Measurements from ENCODE around the gene PCNX2.

PCNX2 gene

GRCh38 chr1:233065685-233066084 lies 229.8 kb downstream of the PCNX2 start:
- DNase-seq (ENCODE audit: low read depth, low spot score): no peak

- DNase-seq (ENCODE audit: low read depth, low spot score): no peak
Measured at GRCh38 chr1:233064988-233065387, 230.5 kb downstream of the PCNX2 start.

DNA sequence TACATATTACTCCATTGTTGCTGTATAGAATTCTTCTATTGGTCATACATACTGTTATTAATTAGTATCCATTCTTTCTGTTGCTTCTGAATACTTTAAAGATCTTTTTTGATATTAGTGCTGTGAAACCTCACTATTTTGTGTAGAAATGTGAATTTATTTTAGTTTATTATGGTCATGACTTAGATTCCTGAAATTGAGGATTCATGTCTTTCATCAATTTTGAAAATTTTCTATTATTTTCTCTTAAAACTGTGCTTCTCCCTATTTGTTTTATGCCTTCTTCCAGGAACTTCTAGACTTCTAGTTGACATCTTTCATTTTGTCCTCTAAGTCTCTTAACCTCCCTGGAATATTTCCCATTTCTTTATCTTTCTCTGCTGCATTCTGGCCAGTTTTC lies 232.1 kb downstream of the PCNX2 start:
- no peak for DNase-seq (ENCODE audit: low read depth, low spot score)

GRCh38 chr1:233061265-233061664 lies 234.3 kb downstream of the PCNX2 start:
- DNase-seq (ENCODE audit: low read depth, low spot score): no peak

DNA sequence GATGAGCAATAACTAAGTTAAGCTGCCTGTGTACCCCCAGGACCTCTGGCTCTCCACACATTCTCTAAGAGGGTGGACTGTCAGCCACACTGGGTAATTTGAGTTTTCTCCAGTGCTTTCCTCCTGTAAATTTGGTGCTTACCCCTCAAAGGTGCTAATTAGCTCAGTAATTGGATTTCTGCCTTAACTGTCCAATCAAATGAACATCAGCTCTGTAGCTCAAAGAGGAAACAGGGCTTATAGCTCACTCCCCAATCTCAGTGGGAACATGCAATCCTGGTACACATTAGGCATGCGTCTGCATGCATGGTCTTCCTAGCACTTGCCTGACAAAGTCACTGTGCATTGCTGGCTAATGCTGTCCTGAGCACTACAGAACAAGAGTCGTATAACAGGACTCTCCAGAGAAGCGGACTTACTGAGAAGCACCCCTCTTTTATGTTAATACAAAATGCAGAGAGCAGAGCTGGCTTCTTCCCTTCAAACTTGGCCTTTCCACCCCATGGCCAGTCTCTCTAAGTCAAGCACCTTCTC lies 235.0 kb downstream of the PCNX2 start:
- no peak for DNase-seq (ENCODE audit: low read depth, low spot score)

DNA sequence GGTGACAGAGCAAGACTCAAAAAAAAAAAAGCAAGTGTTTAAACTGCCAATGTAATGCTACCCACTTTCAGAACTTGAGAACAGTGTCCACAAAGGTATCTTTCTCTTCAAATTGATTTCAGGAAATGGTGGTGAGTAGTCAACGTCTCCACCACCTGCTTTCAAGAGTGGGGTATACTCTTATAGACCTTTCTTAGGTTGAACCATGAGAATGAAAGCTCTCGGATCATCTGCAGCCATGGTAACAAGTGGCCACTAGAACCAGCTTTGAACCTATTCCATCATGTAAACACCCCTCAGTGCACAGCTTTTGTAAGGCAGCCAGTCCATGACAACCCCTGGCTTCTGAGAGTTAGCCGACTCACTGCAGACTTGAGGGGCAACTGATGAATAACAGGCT lies 237.7 kb downstream of the PCNX2 start:
- DNase-seq (ENCODE audit: low read depth, low spot score): no peak

DNA sequence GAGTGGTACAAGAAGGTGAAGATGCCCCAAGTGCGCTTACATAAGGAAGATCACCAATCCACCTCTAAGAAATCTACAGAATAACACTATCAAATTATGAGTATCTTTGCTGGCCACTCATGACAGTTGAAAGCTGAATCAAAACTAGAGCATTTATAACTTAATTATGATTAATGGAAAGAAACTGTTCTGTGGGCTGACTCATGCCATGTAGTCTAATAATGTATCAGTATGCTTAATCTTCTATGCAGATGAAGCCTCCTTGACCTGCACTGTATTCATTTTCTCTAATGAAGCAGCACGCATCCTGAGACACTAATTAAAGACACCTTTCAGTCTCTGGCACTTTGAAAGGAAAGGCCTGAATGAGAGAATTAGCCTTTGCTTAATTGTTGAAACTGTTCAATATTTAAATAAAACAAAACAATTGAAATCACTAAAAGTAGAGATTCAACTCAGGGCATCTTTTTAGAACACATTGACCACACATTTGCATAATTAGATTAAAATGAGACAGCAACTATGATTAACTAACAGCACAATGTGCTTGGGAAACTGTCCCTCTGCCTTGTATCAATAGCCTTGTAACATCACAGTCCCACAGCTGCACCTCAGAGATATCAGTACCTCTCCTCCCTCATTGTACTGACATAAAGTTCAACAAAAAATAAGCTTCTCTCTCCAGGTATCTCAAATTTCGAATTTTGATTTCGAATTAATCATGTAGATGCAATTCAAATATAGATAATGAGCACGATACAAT lies 239.5 kb downstream of the PCNX2 start:
- no peak for DNase-seq (ENCODE audit: low read depth, low spot score)

DNA sequence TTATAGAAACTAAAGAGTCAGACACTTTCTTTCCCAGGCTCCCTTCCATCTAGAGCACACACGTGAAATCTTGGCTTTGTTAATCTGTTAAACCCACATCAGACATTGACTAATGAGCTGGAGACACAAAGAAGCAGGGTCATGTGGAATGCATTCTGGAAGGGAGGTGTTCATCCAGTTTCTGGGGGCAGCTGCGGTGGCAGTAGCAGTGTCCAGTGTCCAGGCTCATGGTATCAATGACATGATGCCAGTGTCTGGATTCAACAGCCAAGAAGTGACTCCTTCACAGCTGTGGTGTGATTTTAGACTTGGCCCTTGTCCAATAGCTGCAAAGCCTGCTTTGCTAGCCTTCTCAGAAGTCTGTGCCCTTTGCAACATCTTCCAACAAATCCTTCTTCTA lies 249.9 kb downstream of the PCNX2 start:
- DNase-seq (ENCODE audit: low read depth, low spot score): no peak

DNA sequence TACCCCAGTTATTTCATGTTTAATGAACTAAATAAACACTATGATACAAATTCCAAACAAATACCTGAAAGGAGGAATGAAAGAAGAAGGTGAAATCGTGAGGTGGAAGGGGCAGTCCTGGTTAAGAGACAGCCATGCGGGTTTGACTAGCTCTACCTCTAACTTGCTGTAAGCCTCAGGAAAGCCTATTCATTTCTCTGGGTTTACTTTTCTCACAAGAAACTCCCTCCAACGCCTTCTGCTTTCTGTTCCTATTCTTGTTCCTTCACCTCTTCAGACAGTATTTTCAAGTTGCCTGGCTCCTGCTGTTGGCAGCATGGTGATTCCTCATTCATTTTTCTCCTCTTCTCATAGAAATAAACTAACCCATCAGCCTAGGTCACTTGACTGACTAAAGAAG lies 252.7 kb downstream of the PCNX2 start:
- no peak for DNase-seq (ENCODE audit: low read depth, low spot score)

DNA sequence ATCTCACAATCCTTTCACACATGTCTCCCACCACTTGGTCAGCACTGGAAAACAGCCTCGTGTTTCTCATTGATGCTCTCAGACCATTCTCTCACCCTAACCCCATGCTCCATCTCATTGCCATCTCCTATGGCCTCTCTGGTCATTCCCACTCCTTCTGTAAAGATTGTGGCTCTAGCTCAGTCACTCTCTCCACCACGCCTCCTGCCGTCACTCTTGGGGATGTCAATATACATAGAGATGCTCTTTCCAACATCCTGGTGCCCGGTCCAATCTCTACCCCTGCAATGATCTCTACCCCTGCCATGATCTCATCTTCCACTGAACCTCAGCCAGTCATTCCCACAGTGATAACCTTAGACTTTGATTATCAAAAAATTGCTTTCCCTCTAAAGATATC lies 255.0 kb downstream of the PCNX2 start:
- no peak for DNase-seq (ENCODE audit: low read depth, low spot score)

DNA sequence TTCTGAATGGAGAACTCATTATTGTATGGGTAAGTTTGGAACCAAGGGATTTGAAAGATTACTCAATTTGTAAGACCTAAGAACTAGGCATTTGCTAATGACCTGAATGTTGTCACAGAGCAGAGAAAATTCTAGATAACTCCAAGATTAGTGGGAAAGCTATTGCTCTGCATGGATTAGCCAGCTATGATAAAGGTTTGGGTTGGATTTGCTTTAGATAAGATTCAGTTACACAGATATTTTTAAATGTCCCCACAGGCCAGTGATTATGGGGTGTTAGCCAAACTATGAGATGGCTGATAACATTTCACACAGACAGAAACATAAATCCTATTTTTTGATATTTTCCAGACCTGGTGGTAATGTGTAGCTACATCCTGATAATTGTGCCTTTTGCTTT lies 256.9 kb downstream of the PCNX2 start:
- no peak for DNase-seq (ENCODE audit: low read depth, low spot score)

DNA sequence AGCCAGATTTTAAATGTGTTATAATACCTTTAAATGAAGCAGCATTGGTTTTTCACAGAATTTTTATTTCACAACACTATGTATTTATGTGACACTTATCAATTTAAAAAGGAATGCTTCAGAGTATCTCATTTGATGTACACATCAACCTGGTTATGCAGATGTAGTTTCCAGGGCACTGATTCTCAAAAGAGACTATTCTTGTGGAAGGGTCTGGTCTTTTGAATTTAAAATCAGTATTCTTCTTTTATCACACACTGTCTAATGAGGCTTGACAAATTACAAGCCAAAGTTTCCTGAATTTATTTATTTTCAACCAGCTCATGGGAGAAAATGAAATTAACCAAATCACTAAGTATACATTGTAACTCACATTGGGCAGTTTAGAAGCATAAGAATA lies 257.7 kb downstream of the PCNX2 start:
- DNase-seq (ENCODE audit: low read depth, low spot score): no peak

DNA sequence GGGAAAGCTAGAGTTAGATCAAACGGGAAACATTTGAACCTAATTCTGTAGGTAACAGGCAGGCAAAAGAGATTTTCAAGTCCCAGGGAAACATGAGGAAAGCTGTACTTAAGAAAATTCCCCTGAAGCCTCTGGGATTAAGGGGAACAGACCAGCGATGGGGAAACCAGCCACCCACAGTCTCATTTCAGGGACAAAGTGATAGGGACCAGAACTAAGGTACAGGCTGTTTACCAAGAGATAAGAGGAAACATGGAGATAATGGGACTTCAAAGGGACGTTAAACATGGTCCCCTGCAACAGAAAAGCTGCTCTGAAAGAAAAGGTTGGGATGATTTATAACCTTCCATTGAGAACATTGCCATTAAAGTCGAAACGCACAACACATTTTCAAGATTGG lies 260.7 kb downstream of the PCNX2 start:
- no peak for DNase-seq (ENCODE audit: low read depth, low spot score)

DNA sequence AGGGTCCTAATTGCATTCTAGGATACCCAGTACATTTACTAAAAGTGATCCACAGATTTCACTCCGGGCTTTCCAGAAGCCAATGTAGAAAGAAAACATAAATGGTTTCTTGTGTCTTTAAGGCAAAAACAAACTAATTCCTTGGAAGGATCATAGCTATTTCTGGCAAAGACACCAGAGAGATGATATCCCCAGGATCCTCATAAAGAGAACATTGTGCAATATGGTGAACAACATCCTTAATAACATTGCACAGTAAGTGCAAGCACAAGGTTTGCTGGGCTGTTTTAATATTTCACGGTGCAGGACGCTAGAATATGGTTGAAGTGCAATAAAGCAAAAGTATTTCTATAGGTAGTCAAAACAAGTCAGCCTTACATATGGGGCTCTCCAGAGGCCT lies 262.2 kb downstream of the PCNX2 start:
- no peak for DNase-seq (ENCODE audit: low read depth, low spot score)

GRCh38 chr1:233032916-233033315 lies 262.6 kb downstream of the PCNX2 start:
- no peak for DNase-seq (ENCODE audit: low read depth, low spot score)

DNA sequence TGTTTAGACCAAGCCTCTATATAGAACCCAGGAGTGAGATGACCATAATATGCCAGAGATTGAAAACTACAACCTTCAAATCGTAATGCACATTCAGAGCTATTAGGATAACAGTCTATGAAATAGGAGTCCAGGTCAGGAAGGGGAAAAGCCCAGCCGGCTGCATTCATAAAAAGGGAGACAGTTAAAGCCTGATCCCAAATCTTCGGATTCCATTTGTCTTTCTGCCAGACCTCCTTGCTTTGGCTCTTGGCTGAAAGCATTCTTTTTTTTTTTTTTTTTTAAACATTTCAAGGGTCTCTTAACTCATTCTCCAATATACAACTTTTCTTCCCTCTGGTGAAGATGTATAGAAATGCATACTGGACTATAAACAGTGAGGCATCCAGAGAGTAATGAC lies 264.0 kb downstream of the PCNX2 start:
- DNase-seq (ENCODE audit: low read depth, low spot score): no peak

- DNase-seq (ENCODE audit: low read depth, low spot score): no peak
Measured at GRCh38 chr1:233027046-233027445, 268.5 kb downstream of the PCNX2 start.

- no peak for DNase-seq (ENCODE audit: low read depth, low spot score)
Measured at GRCh38 chr1:233025567-233025966, 270.0 kb downstream of the PCNX2 start.

GRCh38 chr1:233025157-233025556 lies 270.4 kb downstream of the PCNX2 start:
- DNase-seq (ENCODE audit: low read depth, low spot score): no peak

- DNase-seq (ENCODE audit: low read depth, low spot score): no peak
Measured at GRCh38 chr1:233024199-233024598, 271.3 kb downstream of the PCNX2 start.

- DNase-seq (ENCODE audit: low read depth, low spot score): no peak
Measured at GRCh38 chr1:233022246-233022645, 273.3 kb downstream of the PCNX2 start.

DNA sequence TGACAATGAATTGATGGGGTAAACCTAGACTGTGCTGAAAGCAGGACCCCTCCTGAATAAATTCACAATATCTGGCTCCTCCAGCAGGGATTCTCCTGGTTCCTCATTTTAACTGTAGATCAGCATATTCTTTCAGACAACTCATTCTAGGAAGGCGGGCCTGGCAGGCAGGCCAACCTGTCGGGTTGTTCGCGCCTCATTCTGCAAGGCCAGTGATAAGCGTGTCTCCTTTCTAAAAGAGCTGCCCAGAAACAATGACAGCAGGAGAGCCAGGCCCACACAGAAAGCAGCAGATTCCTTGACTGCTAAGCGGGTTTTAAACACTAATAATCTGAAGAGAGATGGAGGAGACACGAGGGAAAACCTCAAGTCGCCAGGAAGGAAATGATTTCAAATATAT lies 275.1 kb downstream of the PCNX2 start:
- no peak for DNase-seq (ENCODE audit: low read depth, low spot score)

DNA sequence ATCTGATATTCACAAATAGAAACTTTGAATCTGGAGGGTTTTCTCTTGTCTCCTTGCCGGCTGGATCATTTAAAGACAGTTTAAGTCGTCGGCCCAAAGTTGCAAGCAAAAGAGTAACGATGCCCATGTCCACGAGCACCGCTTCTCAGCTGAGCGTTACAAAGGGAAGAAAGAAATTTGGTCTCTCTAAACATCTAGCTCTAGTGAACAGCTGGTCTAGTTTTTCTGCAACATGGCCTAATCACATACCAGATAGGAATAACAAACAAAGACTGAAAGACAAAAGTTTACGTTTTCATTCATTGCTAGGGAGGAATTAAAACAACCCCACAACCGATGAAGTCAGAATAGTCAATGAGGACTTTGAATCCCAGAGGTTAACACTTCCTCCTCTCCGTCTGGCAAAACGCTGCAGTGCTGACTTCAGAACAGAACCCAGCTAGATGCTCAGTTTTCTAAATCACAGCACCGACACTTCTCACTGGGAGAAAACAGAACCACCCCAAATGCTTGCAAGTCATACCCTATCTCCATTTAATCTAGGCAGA lies 275.7 kb downstream of the PCNX2 start:
- DNase-seq (ENCODE audit: low read depth, low spot score): no peak

GRCh38 chr1:233019083-233019482 lies 276.4 kb downstream of the PCNX2 start:
- DNase-seq (ENCODE audit: low read depth, low spot score): no peak

Measured in activated naive CD8-positive, alpha-beta T cell treated with anti-CD3 and anti-CD28 coated beads, Interleukin-2, amount 50 U/mL, for 16 hours (primary cell).